ENCODE data around the gene ERCC6L2.

ERCC6L2 gene

DNA sequence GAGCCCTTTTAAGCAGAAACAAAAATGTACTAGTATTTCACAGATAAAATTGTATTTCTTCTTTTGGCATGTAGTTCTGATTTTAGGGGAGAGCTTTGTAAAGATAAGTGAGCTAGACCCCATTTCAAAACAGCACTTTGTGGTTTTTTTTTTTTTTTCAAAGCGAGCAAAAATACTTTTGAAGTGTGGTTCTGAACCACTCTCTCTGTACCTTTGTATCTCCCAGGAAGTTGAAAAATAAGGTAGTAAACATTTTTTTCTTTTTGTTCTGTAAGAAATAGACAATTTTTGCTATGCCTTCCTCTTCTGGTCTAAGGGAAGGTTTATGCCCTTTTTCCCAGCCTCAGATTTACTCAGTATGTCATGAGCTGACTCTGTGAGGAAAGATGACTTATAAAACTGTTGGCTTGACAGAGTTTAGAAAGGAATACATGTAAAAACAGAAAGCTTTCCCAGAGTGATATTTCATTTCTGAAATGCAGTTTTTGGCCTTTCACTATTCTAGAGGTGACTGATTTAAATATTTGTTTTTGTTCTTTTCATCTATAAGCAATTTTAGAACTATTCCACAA, 12.5 kb downstream of the ERCC6L2 start:
- TF ChIP-seq, protein P1, sequence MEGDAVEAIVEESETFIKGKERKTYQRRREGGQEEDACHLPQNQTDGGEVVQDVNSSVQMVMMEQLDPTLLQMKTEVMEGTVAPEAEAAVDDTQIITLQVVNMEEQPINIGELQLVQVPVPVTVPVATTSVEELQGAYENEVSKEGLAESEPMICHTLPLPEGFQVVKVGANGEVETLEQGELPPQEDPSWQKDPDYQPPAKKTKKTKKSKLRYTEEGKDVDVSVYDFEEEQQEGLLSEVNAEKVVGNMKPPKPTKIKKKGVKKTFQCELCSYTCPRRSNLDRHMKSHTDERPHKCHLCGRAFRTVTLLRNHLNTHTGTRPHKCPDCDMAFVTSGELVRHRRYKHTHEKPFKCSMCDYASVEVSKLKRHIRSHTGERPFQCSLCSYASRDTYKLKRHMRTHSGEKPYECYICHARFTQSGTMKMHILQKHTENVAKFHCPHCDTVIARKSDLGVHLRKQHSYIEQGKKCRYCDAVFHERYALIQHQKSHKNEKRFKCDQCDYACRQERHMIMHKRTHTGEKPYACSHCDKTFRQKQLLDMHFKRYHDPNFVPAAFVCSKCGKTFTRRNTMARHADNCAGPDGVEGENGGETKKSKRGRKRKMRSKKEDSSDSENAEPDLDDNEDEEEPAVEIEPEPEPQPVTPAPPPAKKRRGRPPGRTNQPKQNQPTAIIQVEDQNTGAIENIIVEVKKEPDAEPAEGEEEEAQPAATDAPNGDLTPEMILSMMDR (IDR thresholded peaks at IDR 0.05), result no peak

DNA sequence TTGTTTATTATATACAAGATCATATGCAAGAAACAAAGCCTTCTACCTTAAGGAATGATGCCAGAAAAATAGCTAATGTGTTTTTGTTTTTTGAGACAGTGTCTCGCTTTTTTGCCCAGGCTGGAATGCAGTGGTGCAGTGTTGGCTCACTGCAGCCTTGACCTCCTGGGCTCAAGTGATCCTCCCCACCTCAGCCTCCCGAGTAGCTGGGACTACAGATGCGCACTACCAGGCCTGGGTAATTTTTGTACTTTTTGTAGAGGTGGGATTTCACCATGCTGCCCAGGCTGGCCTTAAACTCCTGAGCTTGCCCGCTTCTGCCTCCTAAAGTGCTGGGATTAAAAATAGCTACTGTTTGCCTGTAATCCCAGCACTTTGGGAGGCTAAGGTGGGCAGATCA, 15.1 kb downstream of the ERCC6L2 start:
- TF ChIP-seq, protein P1 (IDR thresholded peaks at IDR 0.05), result no peak

DNA sequence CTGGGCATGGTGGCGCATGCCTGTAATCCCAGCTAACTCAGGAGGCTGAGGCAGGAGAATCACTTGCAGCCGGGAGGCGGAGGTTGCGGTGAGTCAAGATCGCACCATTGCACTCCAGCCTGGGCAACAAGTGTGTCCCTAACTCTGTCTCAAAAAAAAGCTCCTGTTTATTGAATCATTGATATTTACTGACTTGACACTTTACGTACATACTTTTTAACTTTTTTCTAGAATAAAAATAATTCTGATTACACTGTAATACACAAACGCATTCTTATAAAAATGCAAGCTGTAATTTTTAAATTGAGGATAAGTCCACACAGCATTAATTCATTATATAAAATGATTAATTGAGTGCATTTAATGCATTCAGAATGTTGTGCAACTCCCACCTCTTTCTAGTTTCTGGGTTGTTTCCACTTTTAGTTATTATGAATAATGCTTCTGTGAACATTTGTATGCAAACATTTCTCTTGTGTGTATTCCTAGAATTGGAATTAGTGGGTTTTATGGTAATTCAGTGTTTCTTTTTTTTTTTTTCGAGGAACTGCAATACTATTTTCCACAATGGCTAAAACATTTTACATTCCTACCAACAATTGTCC, 15.7 kb downstream of the ERCC6L2 start:
- TF ChIP-seq, protein P1 (IDR thresholded peaks at IDR 0.05), result no peak

DNA sequence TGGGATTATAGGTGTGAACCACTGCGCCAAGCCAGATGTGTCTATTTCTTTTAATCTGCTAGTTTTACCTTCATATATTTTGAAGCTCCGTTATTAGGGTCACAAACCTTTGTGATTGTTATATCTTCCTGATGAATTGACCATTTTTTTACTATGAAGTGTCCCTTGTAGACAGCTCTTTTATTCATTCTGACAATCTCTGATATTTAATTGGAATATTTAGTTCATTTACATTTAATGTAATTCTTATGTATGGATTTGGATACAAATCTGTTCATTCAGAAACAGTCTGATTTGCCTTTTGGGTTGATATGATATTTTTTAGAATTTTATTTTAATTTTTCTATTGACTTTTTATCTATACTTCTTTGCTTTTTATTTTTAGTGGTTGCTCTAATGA, 17.2 kb downstream of the ERCC6L2 start:
- TF ChIP-seq, protein P1 (IDR thresholded peaks at IDR 0.05), result no peak

DNA sequence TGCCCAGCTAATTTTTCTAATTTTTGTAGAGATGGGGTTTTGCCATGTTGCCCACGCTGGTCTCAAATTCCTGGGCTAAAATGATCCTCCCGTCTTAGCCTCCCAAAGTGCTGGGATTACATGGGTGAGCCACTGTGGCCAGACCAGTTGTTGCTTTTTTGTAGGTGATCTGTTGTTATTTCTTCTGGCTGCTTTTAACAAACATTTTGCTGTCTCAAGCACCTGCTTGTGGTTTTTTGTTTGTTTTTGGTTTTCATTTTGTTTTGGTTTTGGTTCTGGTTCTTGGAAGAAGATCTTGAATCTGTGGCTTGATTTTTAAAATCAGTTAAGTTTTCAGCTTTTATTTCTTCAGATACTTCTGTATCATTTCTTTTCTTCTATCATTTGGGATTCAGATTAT, 21.1 kb downstream of the ERCC6L2 start:
- TF ChIP-seq, protein P1 (IDR thresholded peaks at IDR 0.05), result no peak

DNA sequence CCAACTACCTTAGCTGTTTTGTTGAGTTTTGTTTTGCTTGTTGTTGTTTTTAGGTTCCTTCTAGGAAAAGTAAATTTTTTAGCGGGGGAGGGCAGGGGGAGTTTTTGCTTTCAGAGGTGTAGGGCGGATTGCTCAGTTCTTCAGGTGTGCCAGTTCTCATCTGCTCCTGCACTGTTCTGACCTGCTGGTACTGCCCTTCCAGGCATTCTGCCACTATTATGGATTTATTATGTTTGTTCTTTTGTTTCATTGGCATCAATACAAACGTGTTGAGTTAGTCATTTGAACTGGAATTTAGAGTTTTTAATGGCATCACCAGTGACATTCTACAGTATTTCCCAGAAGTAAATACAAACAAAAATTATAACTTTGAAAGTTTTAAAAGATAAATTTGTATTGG, 26.0 kb downstream of the ERCC6L2 start:
- TF ChIP-seq, protein P1 (IDR thresholded peaks at IDR 0.05), result no peak

DNA sequence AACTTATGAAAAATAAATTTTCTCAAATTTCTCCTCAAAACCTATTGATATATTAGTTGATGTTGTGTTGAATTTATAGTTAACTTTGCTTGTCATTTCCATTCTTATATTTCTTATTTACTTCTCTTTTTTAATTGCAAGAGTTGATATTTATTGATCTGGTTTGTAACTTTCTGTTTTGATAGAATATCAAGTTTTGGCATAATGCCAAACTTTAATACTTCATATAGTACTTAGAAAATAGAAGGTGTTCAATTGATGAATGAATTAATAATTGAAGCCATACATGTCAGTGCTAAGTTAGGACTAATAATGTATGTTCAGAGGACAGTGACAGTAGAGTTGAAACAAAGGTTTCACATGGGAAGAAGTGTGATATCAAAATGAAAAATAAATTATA, 27.9 kb downstream of the ERCC6L2 start:
- TF ChIP-seq, protein P1 (IDR thresholded peaks at IDR 0.05), result no peak

DNA sequence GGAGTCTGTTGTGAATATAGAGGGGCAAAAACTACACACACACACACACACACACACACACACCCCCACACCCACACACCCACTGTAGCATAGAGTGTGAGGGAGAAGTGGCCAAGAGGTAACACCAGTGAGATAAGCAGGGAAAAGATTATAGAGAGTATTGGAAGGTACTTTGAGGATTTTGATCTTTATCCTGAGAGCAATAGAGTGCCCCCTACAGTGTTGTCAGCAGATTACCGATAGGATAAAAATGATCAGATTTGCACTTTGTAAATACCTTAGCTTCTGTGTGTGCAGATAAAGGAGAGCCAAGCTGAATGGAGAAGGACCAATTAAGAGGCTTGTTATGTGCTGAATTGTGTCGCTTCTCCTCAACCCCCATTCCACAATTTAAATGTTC, 32.3 kb downstream of the ERCC6L2 start:
- TF ChIP-seq, protein P1 (IDR thresholded peaks at IDR 0.05), result peak; percentile 26; the same call in 1 of the 2 replicates

All from LNCAP (cell line).